Osteocyte (in vitro differentiated cells): ENCODE results near the gene FRMPD3. TPM values are rescaled to one million over a fixed set of nuclear protein-coding genes. Genes with fewer than 3 reads are reported as not detected.

Experiments
- DNase-seq: peaks from one replicate; pipeline ENCODE4 v3.0.0; 2021; ENCODE audit warnings: mixed read lengths; ENCODE audit not compliant: unreplicated experiment; ENCODE audit errors: extremely low spot score
- H3K27ac Mint-ChIP-seq: one replicate; pipeline ENCODE4 v1.8.0; 2021; ENCODE audit warnings: mild to moderate bottlenecking, mixed read lengths; ENCODE audit not compliant: unreplicated experiment
- H3K27me3 Mint-ChIP-seq: one replicate; pipeline ENCODE4 v1.8.0; 2021; ENCODE audit warnings: mixed read lengths; ENCODE audit not compliant: unreplicated experiment
- H3K36me3 Mint-ChIP-seq: one replicate; pipeline ENCODE4 v1.8.0; 2021; ENCODE audit warnings: mixed read lengths; ENCODE audit not compliant: unreplicated experiment
- H3K4me1 Mint-ChIP-seq: one replicate; pipeline ENCODE4 v1.8.0; 2021; ENCODE audit warnings: mixed read lengths; ENCODE audit not compliant: unreplicated experiment
- H3K4me3 Mint-ChIP-seq: one replicate; pipeline ENCODE4 v1.8.0; 2021; ENCODE audit warnings: mild to moderate bottlenecking, moderate library complexity, mixed read lengths; ENCODE audit not compliant: unreplicated experiment
- H3K9me3 Mint-ChIP-seq: one replicate; pipeline ENCODE4 v1.8.0; 2021; ENCODE audit warnings: mixed read lengths; ENCODE audit not compliant: unreplicated experiment
- CTCF ChIP-seq: fragments of 200-600 bp; sonication (generic); IDR thresholded peaks from 2 replicates; pipeline ENCODE4 v1.5.0; 2021; ENCODE audit warnings: antibody characterized with exemption, mild to moderate bottlenecking, moderate library complexity
- total RNA-seq: library from RNA; stranded (reverse); gene quantifications from 2 replicates; pipeline ENCODE4 v1.2.1, GENCODE V29; 2021

The FRMPD3 gene
- total RNA-seq, 1 donor from 2014 or later = not detected

GRCh38 chrX:107493141-107493540 lies 43.7 kb downstream of the FRMPD3 start:
- no peak for TF ChIP-seq CTCF
- Mint-ChIP-seq H3K4me3 (no peak overlapping the region), H3K27me3 (peaks cover 5% of the 10 kb centered on the region), H3K36me3 (no peaks in the 10 kb centered on the region), H3K9me3 (peaks cover 10% of the 10 kb centered on the region), H3K27ac (no peak overlapping the region), H3K4me1 (no peaks in the 10 kb centered on the region)
- no peak for DNase-seq

- Mint-ChIP-seq H3K9me3 (peaks cover 12% of the 10 kb centered on the region), H3K27ac (no peak overlapping the region), H3K4me1 (no peaks in the 10 kb centered on the region), H3K27me3 (peaks cover 5% of the 10 kb centered on the region), H3K4me3 (no peak overlapping the region), H3K36me3 (no peaks in the 10 kb centered on the region)
- TF ChIP-seq CTCF = no peak
- no peak for DNase-seq
Observed at GRCh38 chrX:107496786-107497185, 47.3 kb downstream of the FRMPD3 start.

Other genes starting within 250 kb of the FRMPD3 start
- not detected in 2 replicates for gene NUP62CL, start 243.2 kb upstream of the FRMPD3 start, total RNA-seq
- gene DNAAF6, start 243.0 kb upstream of the FRMPD3 start, total RNA-seq = not detected in 2 replicates
- 26.0 and 27.6 TPM in 2 replicates for gene PRPS1, start 178.9 kb downstream of the FRMPD3 start, total RNA-seq